GM23248 (cell line): ENCODE results near the gene SZT2.

ENCODE experiments used
- EZH2 ChIP-seq: fragments of 200-600 bp; sonication (generic); IDR thresholded peaks from 2 replicates; pipeline ENCODE4 v1.6.1; 2018; ENCODE audit warnings: antibody characterized with exemption, mild to moderate bottlenecking; ENCODE audit not compliant: insufficient read depth, poor library complexity, severe bottlenecking
- EZH2phosphoT487 ChIP-seq: fragments of 200-600 bp; sonication (generic); IDR thresholded peaks from 2 replicates; pipeline ENCODE4 v1.6.1; 2018; ENCODE audit warnings: antibody characterized with exemption, moderate library complexity, mild to moderate bottlenecking, low read depth; ENCODE audit not compliant: insufficient read depth

DNA sequence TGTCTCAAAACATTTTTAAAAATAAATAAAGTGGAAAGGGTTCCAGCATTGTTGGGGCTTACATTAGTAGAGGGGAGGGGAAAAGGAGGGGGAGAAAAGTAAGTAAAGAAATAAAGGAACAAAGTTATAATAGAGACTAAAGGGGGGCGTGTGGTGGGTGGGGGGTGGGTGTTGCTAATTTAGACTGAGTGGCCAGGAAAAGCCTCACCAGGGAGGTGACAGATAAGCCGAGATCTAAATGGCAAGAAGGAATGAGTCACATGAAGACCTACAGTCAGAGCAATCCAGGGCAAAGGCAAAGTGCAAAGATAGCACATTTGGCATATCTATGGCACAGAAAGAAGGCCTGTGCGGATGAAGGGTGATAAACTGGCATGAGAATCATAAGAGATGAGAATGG is 44.6 kb upstream of the SZT2 start:
- TF ChIP-seq EZH2: no peak
- TF ChIP-seq EZH2phosphoT487: no peak
